BLaER1 treated with 17β-estradiol and CSF1 and Interleukin-3, amounts not matched to agents 10 nM and 100 nM (cell line): ENCODE data around the gene ATG4C.

ENCODE experiments used
- H3K27ac ChIP-seq, 11 experiments: shearing (Covaris generic); formaldehyde crosslinking; 2 replicates each; pipeline ENCODE4 v1.8.1; 2022
- H3K27me3 ChIP-seq, 11 experiments: shearing (Covaris generic); formaldehyde crosslinking; 2 replicates each; pipeline ENCODE4 v1.8.1; 2022
- H3K36me3 ChIP-seq, 11 experiments: shearing (Covaris generic); formaldehyde crosslinking; 2 replicates each; pipeline ENCODE4 v1.8.1; 2022
- H3K4me1 ChIP-seq, 10 experiments: shearing (Covaris generic); formaldehyde crosslinking; 2 replicates each; pipeline ENCODE4 v1.8.1; 2022
- H3K4me2 ChIP-seq, 11 experiments: shearing (Covaris generic); formaldehyde crosslinking; 2 replicates each; pipeline ENCODE4 v1.8.1; 2022
- H3K4me3 ChIP-seq, 10 experiments: shearing (Covaris generic); formaldehyde crosslinking; 2 replicates each; pipeline ENCODE4 v1.8.1; 2022
- H3K9ac ChIP-seq, 11 experiments: shearing (Covaris generic); formaldehyde crosslinking; 2 replicates each; pipeline ENCODE4 v1.8.1; 2022
- H3K9me3 ChIP-seq, 11 experiments: shearing (Covaris generic); formaldehyde crosslinking; replicated peaks in 1 of 11; 2 replicates each; pipeline ENCODE4 v1.8.1; 2022
- H4K20me1 ChIP-seq, 11 experiments: shearing (Covaris generic); formaldehyde crosslinking; 2 replicates each; pipeline ENCODE4 v1.8.1; 2022
- Cebpa-rat ChIP-seq, 11 experiments: shearing (Covaris generic); IDR thresholded peaks; 2 replicates each; pipeline ENCODE4 v1.8.1; 2022

Gene ATG4C

GRCh38 chr1:62887799-62888507, 104.0 kb downstream of the ATG4C start:
- H3K27me3 ChIP-seq, result no peaks in the 10 kb centered on the region
- TF ChIP-seq Cebpa-rat (IDR thresholded peaks at IDR 0.05), result no peak
- no peaks in the 10 kb centered on the region for H3K36me3 ChIP-seq
- H4K20me1 ChIP-seq, result no peaks in the 10 kb centered on the region
- H3K4me1 ChIP-seq, result no peaks in the 10 kb centered on the region
- H3K9me3 ChIP-seq, result no peaks in the 10 kb centered on the region
- H3K4me3 ChIP-seq, result no peak overlapping the region
- H3K4me2 ChIP-seq, result no peak overlapping the region
- H3K9ac ChIP-seq, result no peak overlapping the region
- no peak overlapping the region for H3K27ac ChIP-seq

DNA sequence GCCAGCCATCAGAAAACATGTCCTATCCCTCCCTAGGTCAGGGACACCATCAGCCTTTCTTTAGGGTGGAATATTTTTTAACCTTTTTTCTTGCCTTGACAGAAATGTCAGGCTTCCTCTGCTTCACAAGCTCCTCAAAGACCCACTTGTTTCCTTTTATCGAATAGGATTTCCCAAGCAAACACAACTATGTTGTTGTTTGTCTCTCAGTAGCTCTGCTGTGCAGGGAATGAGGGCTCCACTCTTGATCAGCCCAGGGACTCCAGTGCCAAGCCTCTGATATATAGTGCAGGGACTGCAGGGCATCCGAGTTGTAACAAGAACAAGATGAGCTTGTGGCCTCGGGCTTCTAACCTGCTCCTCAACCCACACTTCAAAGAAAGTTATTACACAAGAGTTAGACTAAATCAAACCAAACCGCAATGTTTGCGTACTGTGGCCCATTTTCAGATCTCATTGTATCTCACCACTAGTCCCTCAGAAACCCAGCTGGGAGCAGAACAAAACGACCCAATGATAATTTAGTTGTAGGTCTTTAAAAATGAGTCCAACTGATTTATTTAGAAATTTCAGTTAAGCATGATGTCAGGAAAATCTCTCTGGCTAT, 108.1 kb downstream of the ATG4C start:
- no peaks in the 10 kb centered on the region for H4K20me1 ChIP-seq
- H3K4me3 ChIP-seq, result no peak overlapping the region
- no peak overlapping the region for H3K9ac ChIP-seq
- no peak for TF ChIP-seq Cebpa-rat (IDR thresholded peaks at IDR 0.05)
- no peak overlapping the region for H3K27ac ChIP-seq
- H3K9me3 ChIP-seq, result no peaks in the 10 kb centered on the region
- H3K36me3 ChIP-seq, result no peaks in the 10 kb centered on the region
- H3K27me3 ChIP-seq, result no peaks in the 10 kb centered on the region
- no peak overlapping the region for H3K4me2 ChIP-seq
- no peaks in the 10 kb centered on the region for H3K4me1 ChIP-seq

GRCh38 chr1:62897788-62898187, 113.9 kb downstream of the ATG4C start:
- Histone ChIP-seq H3K9ac (no peak overlapping the region), H3K4me1 (no peaks in the 10 kb centered on the region), H3K9me3 (no peaks in the 10 kb centered on the region), H3K36me3 (no peaks in the 10 kb centered on the region), H3K4me2 (no peak overlapping the region), H3K4me3 (no peak overlapping the region), H4K20me1 (no peaks in the 10 kb centered on the region), H3K27me3 (no peaks in the 10 kb centered on the region), H3K27ac (no peak overlapping the region)
- no peak for TF ChIP-seq Cebpa-rat (IDR thresholded peaks at IDR 0.05)

GRCh38 chr1:62900566-62900965, 116.6 kb downstream of the ATG4C start:
- Histone ChIP-seq H3K9ac (no peak overlapping the region), H3K4me1 (no peaks in the 10 kb centered on the region), H3K27me3 (no peaks in the 10 kb centered on the region), H3K27ac (no peak overlapping the region), H3K36me3 (no peaks in the 10 kb centered on the region), H3K9me3 (no peaks in the 10 kb centered on the region), H4K20me1 (no peaks in the 10 kb centered on the region), H3K4me3 (no peak overlapping the region), H3K4me2 (no peak overlapping the region)
- TF ChIP-seq Cebpa-rat (IDR thresholded peaks at IDR 0.05), result no peak

GRCh38 chr1:62901650-62902049, 117.7 kb downstream of the ATG4C start:
- Histone ChIP-seq H3K4me2 (no peak overlapping the region), H4K20me1 (no peaks in the 10 kb centered on the region), H3K27me3 (no peaks in the 10 kb centered on the region), H3K4me1 (no peaks in the 10 kb centered on the region), H3K36me3 (no peaks in the 10 kb centered on the region), H3K27ac (no peak overlapping the region), H3K9me3 (no peaks in the 10 kb centered on the region), H3K4me3 (no peak overlapping the region), H3K9ac (no peak overlapping the region)
- no peak for TF ChIP-seq Cebpa-rat (IDR thresholded peaks at IDR 0.05)

DNA sequence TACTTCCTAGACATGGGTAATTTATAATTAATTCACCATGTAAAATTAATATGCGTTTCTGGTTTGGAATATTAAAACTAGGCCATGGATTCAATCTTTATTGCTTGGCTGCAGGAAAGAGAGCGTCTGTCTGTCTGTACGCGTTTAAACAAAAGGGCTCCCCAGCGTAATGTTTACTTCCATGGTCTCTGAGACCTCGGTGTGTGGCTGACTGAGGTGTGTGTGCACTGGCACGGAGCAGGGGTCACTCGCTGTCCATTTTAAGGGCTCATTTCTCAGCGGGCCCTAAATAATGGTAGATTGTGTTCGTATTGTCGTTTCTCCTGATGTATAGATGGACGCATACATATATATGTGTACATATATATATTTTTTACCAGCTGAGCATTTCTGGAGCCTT, 119.6 kb downstream of the ATG4C start:
- no peaks in the 10 kb centered on the region for H3K4me1 ChIP-seq

GRCh38 chr1:62903982-62904855, 120.3 kb downstream of the ATG4C start:
- H3K27me3 ChIP-seq, result no peaks in the 10 kb centered on the region
- H3K9ac ChIP-seq, result no peak overlapping the region
- no peak for TF ChIP-seq Cebpa-rat (IDR thresholded peaks at IDR 0.05)
- H3K4me1 ChIP-seq, result no peaks in the 10 kb centered on the region
- no peaks in the 10 kb centered on the region for H3K9me3 ChIP-seq
- no peak overlapping the region for H3K4me2 ChIP-seq
- H4K20me1 ChIP-seq, result no peaks in the 10 kb centered on the region
- H3K27ac ChIP-seq, result no peak overlapping the region
- H3K4me3 ChIP-seq, result no peak overlapping the region
- H3K36me3 ChIP-seq, result no peaks in the 10 kb centered on the region

More for the DNA sequence above, 119.6 kb downstream of the ATG4C start:
- no peaks in the 10 kb centered on the region for H3K27me3 ChIP-seq
- H3K27ac ChIP-seq, result no peak overlapping the region
- H3K9me3 ChIP-seq, result no peaks in the 10 kb centered on the region
- no peak overlapping the region for H3K4me3 ChIP-seq
- TF ChIP-seq Cebpa-rat (IDR thresholded peaks at IDR 0.05), result no peak
- no peaks in the 10 kb centered on the region for H4K20me1 ChIP-seq
- no peak overlapping the region for H3K9ac ChIP-seq
- no peaks in the 10 kb centered on the region for H3K36me3 ChIP-seq
- H3K4me2 ChIP-seq, result no peak overlapping the region

DNA sequence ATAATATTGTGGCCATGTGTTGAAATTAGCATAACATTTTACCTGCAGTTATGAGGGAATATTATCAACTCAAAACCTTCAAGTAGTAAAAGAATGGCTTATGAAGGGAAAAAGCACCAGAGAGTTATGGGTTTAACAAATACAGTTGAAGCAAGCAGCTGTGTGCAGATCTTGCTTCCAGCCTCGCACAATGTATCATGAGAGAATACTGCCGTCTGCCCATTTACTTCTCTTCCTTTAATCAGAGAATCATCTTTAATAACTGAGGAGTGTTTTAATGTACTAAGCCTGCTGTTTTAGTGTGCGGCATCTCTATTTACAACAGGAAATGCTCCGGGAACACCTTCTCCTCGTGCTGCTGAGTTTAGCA, 120.9 kb downstream of the ATG4C start:
- H3K4me1 ChIP-seq, result no peaks in the 10 kb centered on the region
- no peak for TF ChIP-seq Cebpa-rat (IDR thresholded peaks at IDR 0.05)
- no peak overlapping the region for H3K27ac ChIP-seq

DNA sequence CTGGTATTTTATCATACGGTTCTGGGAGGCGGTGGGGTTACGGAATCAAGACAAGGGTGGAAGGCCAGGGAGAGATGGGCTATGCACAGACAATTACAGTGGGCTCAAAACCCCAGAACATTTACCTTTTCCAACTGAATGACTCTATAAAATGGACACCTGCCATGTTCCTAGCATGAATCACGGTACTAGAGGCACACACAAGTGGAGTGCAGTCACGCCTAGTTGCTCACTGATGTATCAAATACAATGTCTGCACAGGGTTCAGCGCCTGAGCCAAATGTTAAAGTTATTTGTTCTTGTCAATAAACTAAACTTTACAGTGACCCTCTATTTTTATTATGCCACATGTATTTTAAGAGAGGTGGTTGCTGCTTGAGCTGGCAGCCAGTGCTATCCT, 121.4 kb downstream of the ATG4C start:
- H3K9ac ChIP-seq, result no peak overlapping the region

More for the DNA sequence above, 120.9 kb downstream of the ATG4C start:
- no peak overlapping the region for H3K9ac ChIP-seq
- H3K9me3 ChIP-seq, result no peaks in the 10 kb centered on the region
- H3K27me3 ChIP-seq, result no peaks in the 10 kb centered on the region
- no peaks in the 10 kb centered on the region for H4K20me1 ChIP-seq
- no peak overlapping the region for H3K4me2 ChIP-seq
- H3K4me3 ChIP-seq, result no peak overlapping the region
- no peaks in the 10 kb centered on the region for H3K36me3 ChIP-seq

More for the DNA sequence above, 121.4 kb downstream of the ATG4C start:
- Histone ChIP-seq H3K36me3 (no peaks in the 10 kb centered on the region), H4K20me1 (no peaks in the 10 kb centered on the region), H3K4me3 (no peak overlapping the region), H3K27ac (no peak overlapping the region), H3K4me2 (no peak overlapping the region), H3K4me1 (no peaks in the 10 kb centered on the region), H3K9me3 (no peaks in the 10 kb centered on the region), H3K27me3 (no peaks in the 10 kb centered on the region)
- TF ChIP-seq Cebpa-rat (IDR thresholded peaks at IDR 0.05), result no peak
